Measurements from ENCODE around the gene OR2Z1. TPM values are rescaled to one million over a fixed set of nuclear protein-coding genes. Genes with fewer than 3 reads are reported as not detected.

The OR2Z1 gene
- total RNA-seq, 1 experiment from 2014 or later: not detected

DNA sequence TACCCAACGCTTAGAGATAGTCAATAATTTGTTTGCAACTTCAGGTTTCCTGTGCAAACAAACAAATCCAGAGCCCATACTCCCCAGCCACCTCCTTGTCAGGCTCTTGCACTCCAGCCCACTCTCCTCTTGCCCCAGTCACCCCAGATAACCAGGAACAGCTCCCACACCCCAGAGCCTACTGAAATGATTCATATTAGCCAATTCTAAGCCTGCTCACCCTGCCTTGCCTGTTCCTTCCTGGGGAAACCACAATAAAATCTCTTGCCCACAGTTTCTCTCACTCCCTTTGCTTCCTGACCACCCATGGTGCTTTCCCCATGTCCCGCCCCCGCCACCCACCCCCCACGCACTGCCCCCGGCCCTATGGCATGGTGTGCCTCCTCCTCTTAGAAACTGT lies 19.1 kb upstream of the OR2Z1 start:
- DNase-seq (ENCODE audit: low read depth, low spot score) (no peak), ATAC-seq (no peak)
- intact Hi-C loops (cut with micrococcal nuclease): no loop called here
- H3K9ac ChIP-seq (ENCODE audit: low read length): no peak overlapping the region
- H3K27me3 ChIP-seq (ENCODE audit: insufficient read depth, low read length): 0 out of 2 replicates have a peak, but pooled peaks cover 6% of the 10 kb centered on the region
- TF ChIP-seq CEBPB (IDR thresholded peaks at IDR 0.05; ENCODE audit: low read depth): no peak
- TF ChIP-seq, protein P1, sequence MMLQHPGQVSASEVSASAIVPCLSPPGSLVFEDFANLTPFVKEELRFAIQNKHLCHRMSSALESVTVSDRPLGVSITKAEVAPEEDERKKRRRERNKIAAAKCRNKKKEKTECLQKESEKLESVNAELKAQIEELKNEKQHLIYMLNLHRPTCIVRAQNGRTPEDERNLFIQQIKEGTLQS (IDR thresholded peaks at IDR 0.05): no peak
- no peak for TF ChIP-seq SIN3A (IDR thresholded peaks at IDR 0.05; ENCODE audit: low read depth)
- TF ChIP-seq, protein P2, sequence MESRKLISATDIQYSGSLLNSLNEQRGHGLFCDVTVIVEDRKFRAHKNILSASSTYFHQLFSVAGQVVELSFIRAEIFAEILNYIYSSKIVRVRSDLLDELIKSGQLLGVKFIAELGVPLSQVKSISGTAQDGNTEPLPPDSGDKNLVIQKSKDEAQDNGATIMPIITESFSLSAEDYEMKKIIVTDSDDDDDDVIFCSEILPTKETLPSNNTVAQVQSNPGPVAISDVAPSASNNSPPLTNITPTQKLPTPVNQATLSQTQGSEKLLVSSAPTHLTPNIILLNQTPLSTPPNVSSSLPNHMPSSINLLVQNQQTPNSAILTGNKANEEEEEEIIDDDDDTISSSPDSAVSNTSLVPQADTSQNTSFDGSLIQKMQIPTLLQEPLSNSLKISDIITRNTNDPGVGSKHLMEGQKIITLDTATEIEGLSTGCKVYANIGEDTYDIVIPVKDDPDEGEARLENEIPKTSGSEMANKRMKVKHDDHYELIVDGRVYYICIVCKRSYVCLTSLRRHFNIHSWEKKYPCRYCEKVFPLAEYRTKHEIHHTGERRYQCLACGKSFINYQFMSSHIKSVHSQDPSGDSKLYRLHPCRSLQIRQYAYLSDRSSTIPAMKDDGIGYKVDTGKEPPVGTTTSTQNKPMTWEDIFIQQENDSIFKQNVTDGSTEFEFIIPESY (IDR thresholded peaks at IDR 0.05; ENCODE audit: extremely low read depth, insufficient replicate concordance, low read length): no peak
- TF ChIP-seq, protein P3, sequence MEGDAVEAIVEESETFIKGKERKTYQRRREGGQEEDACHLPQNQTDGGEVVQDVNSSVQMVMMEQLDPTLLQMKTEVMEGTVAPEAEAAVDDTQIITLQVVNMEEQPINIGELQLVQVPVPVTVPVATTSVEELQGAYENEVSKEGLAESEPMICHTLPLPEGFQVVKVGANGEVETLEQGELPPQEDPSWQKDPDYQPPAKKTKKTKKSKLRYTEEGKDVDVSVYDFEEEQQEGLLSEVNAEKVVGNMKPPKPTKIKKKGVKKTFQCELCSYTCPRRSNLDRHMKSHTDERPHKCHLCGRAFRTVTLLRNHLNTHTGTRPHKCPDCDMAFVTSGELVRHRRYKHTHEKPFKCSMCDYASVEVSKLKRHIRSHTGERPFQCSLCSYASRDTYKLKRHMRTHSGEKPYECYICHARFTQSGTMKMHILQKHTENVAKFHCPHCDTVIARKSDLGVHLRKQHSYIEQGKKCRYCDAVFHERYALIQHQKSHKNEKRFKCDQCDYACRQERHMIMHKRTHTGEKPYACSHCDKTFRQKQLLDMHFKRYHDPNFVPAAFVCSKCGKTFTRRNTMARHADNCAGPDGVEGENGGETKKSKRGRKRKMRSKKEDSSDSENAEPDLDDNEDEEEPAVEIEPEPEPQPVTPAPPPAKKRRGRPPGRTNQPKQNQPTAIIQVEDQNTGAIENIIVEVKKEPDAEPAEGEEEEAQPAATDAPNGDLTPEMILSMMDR (IDR thresholded peaks at IDR 0.05 in 2 of 3, conservative IDR thresholded peaks at IDR 0.05 in 1 of 3; ENCODE audit: borderline replicate concordance in 1 of 3, insufficient read depth in 1 of 3, low read depth in 2 of 3, low read length in 2 of 3): no peak
- no peak for TF ChIP-seq JUND (IDR thresholded peaks at IDR 0.05)
- no peak for TF ChIP-seq YY1 (IDR thresholded peaks at IDR 0.05; ENCODE audit: extremely low read depth, insufficient replicate concordance, low read depth, low read length)
- TF ChIP-seq SP1 (IDR thresholded peaks at IDR 0.05; ENCODE audit: low read depth): no peak
- no peak for TF ChIP-seq ZNF274 (IDR thresholded peaks at IDR 0.05; ENCODE audit: low read depth, low read length)
- TF ChIP-seq, protein P4, sequence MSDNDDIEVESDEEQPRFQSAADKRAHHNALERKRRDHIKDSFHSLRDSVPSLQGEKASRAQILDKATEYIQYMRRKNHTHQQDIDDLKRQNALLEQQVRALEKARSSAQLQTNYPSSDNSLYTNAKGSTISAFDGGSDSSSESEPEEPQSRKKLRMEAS (IDR thresholded peaks at IDR 0.05): no peak
- no peak for TF ChIP-seq RAD21 (IDR thresholded peaks at IDR 0.05; ENCODE audit: low read depth)
- TF ChIP-seq ZFX (IDR thresholded peaks at IDR 0.05): no peak
- TF ChIP-seq CBX3 (IDR thresholded peaks at IDR 0.05; ENCODE audit: low read depth): no peak
- TF ChIP-seq EZH2 (IDR thresholded peaks at IDR 0.05): no peak
- no peak for TF ChIP-seq EZH2phosphoT487 (IDR thresholded peaks at IDR 0.05; ENCODE audit: borderline replicate concordance)
- no peak for TF ChIP-seq SRF (IDR thresholded peaks at IDR 0.05; ENCODE audit: low read depth)
- TF ChIP-seq EGR1 (IDR thresholded peaks at IDR 0.05; ENCODE audit: low read depth): no peak
- TF ChIP-seq POLR2AphosphoS5 (IDR thresholded peaks at IDR 0.05; ENCODE audit: low read depth, low read length): no peak
- TF ChIP-seq ELF1 (IDR thresholded peaks at IDR 0.05; ENCODE audit: borderline replicate concordance, low read depth): no peak
- TF ChIP-seq, protein P5, sequence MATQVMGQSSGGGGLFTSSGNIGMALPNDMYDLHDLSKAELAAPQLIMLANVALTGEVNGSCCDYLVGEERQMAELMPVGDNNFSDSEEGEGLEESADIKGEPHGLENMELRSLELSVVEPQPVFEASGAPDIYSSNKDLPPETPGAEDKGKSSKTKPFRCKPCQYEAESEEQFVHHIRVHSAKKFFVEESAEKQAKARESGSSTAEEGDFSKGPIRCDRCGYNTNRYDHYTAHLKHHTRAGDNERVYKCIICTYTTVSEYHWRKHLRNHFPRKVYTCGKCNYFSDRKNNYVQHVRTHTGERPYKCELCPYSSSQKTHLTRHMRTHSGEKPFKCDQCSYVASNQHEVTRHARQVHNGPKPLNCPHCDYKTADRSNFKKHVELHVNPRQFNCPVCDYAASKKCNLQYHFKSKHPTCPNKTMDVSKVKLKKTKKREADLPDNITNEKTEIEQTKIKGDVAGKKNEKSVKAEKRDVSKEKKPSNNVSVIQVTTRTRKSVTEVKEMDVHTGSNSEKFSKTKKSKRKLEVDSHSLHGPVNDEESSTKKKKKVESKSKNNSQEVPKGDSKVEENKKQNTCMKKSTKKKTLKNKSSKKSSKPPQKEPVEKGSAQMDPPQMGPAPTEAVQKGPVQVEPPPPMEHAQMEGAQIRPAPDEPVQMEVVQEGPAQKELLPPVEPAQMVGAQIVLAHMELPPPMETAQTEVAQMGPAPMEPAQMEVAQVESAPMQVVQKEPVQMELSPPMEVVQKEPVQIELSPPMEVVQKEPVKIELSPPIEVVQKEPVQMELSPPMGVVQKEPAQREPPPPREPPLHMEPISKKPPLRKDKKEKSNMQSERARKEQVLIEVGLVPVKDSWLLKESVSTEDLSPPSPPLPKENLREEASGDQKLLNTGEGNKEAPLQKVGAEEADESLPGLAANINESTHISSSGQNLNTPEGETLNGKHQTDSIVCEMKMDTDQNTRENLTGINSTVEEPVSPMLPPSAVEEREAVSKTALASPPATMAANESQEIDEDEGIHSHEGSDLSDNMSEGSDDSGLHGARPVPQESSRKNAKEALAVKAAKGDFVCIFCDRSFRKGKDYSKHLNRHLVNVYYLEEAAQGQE (IDR thresholded peaks at IDR 0.05; ENCODE audit: low read depth): no peak
- H3K9me2 ChIP-seq (ENCODE audit: insufficient read depth): no peaks in the 10 kb centered on the region
- no peak overlapping the region for H2AFZ ChIP-seq (ENCODE audit: low read depth, low read length, poor library complexity, severe bottlenecking)
- H4K20me1 ChIP-seq (ENCODE audit: insufficient read depth): no peaks in the 10 kb centered on the region
- no peaks in the 10 kb centered on the region for H3K36me3 ChIP-seq (ENCODE audit: control insufficient read depth in 1 of 2, insufficient read depth in 2 of 2, low read length in 2 of 2)
- no peak overlapping the region for H3K27ac ChIP-seq (ENCODE audit: low read depth, low read length)
- H3K4me1 ChIP-seq (ENCODE audit: control insufficient read depth in 1 of 2, insufficient read depth in 2 of 2, low read length in 2 of 2): no peaks in the 10 kb centered on the region
- no peak overlapping the region for H3K4me3 ChIP-seq (replicated peaks in 1 of 2; ENCODE audit: low read depth in 1 of 2, low read length in 2 of 2)
- H3K4me2 ChIP-seq (ENCODE audit: low read length): no peak overlapping the region
- no peaks in the 10 kb centered on the region for H3K79me2 ChIP-seq (ENCODE audit: insufficient read depth, low read length)
- CTCF ChIA-PET: interaction anchor here (1.1 kb wide), 1 partner anchor 8 kb away, joined by 3 read pairs; no protein-coding TSS in a partner anchor
- H3K9me3 ChIP-seq (ENCODE audit: control insufficient read depth in 1 of 2, insufficient read depth in 1 of 2, low read depth in 1 of 2, low read length in 2 of 2): no peaks in the 10 kb centered on the region
- BruUV-seq (replicated peaks): no TSS peak
- RAD21 ChIA-PET (ENCODE audit: low non-redundant PET in 1 of 2, low total read pairs in 2 of 2, uncharacterized antibody in 2 of 2, unreplicated experiment in 2 of 2): no interaction called here
- POLR2A ChIA-PET: no interaction called here

All from HCT116 (cell line).